A204.1 (cell line): ENCODE results near the gene ATP2B1.

Experiments
- FAIRE-seq: peaks from 2 replicates; lab custom pipeline; 2012; peaks lifted over from hg19 to GRCh38; lab: Jason Lieb, UNC

Gene ATP2B1

GRCh38 chr12:89576572-89577220 lies 131.9 kb downstream of the ATP2B1 start:
- no peak for FAIRE-seq

GRCh38 chr12:89575374-89575773 lies 133.3 kb downstream of the ATP2B1 start:
- FAIRE-seq = no peak

- no peak for FAIRE-seq
Observed at GRCh38 chr12:89574736-89575208, 133.9 kb downstream of the ATP2B1 start.

- no peak for FAIRE-seq
Observed at GRCh38 chr12:89573051-89573810, 135.4 kb downstream of the ATP2B1 start.

GRCh38 chr12:89571491-89572195 lies 137.0 kb downstream of the ATP2B1 start:
- no peak for FAIRE-seq

- FAIRE-seq = no peak
Observed at GRCh38 chr12:89568484-89568883, 140.2 kb downstream of the ATP2B1 start.

GRCh38 chr12:89567691-89568239 lies 140.9 kb downstream of the ATP2B1 start:
- no peak for FAIRE-seq

GRCh38 chr12:89566615-89567014 lies 142.0 kb downstream of the ATP2B1 start:
- FAIRE-seq = no peak

- no peak for FAIRE-seq
Observed at GRCh38 chr12:89565002-89565401, 143.6 kb downstream of the ATP2B1 start.

GRCh38 chr12:89559753-89560152 lies 148.9 kb downstream of the ATP2B1 start:
- no peak for FAIRE-seq

- no peak for FAIRE-seq
Observed at GRCh38 chr12:89556976-89557375, 151.7 kb downstream of the ATP2B1 start.

- no peak for FAIRE-seq
Observed at GRCh38 chr12:89552376-89552775, 156.3 kb downstream of the ATP2B1 start.

GRCh38 chr12:89551747-89552146 lies 156.9 kb downstream of the ATP2B1 start:
- FAIRE-seq = no peak

GRCh38 chr12:89547101-89547500 lies 161.5 kb downstream of the ATP2B1 start:
- no peak for FAIRE-seq

GRCh38 chr12:89546151-89546550 lies 162.5 kb downstream of the ATP2B1 start:
- no peak for FAIRE-seq

- no peak for FAIRE-seq
Observed at GRCh38 chr12:89544681-89545184, 163.9 kb downstream of the ATP2B1 start.

- no peak for FAIRE-seq
Observed at GRCh38 chr12:89544022-89544421, 164.6 kb downstream of the ATP2B1 start.

- FAIRE-seq = no peak
Observed at GRCh38 chr12:89542912-89543592, 165.6 kb downstream of the ATP2B1 start.

- FAIRE-seq = no peak
Observed at GRCh38 chr12:89542236-89542635, 166.4 kb downstream of the ATP2B1 start.

GRCh38 chr12:89540586-89540985 lies 168.1 kb downstream of the ATP2B1 start:
- FAIRE-seq = no peak

GRCh38 chr12:89539426-89540223 lies 169.0 kb downstream of the ATP2B1 start:
- FAIRE-seq = no peak
